ENCODE measurements around the gene ZNF770.

Gene ZNF770

DNA sequence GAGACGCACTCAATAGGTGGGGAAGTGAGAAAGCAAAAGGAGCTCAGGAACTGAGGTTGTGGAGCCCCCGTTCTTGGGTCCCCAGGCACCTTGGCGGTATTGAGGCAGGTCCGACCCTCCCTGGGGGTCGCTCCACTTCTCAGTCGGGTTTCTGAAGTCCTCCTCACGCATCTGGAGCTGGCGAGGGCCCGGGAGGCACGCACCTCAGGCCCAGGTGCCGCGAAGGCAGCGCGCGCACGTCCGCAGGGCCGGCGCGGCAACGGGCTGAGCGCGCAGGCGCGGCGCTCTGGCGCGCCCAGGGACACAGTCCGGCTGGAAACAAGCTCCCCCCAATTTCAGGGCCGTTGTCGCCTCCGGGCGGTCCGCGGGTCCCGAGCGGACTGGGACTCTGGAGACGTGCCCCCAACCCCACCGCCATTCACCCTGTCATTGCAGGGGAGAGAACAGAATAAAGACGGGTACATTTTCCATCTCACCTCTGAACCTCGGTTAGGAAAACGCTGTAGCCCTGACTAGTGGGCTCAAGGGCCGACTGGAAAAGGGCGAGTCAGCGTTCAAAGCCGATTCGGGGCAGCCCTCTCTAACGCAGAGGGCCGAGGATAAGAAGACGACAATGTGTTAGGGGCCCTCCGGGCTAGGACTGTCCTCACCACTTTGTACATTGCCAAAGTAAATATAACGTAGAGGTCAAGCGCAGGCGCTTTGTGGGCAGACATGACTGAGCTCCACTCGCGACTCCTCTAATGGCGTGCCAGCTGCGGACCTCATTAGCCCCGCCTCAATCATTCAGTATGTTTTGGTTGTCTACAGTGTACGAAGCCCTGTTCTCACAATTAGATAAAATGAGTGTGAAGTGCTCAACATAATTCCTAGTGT lies at the start of gene ZNF770:
TSS of gene ZNF770 (minus strand) at position 261 of the 876 bp plus-strand sequence. CDS start 4,853 bp downstream, outside the sequence.
- H3K36me3 ChIP-seq (ENCODE audit: control insufficient read depth, insufficient read depth, low read length): no peaks in the 10 kb centered on the region
- no peaks in the 10 kb centered on the region for H3K27me3 ChIP-seq (ENCODE audit: control insufficient read depth, insufficient read depth, low read length)
- peak within 1 kb of the TSS; percentile 64 for H3K4me3 ChIP-seq (ENCODE audit: low read length)
- H3K27ac ChIP-seq (ENCODE audit: low read length): no peak within 1 kb of the TSS
- DNase-seq (ENCODE audit: low read depth, low spot score): no peak
- no peaks in the 10 kb centered on the region for H3K9me3 ChIP-seq (ENCODE audit: control insufficient read depth, insufficient read depth, low read length)
- H3K4me1 ChIP-seq (ENCODE audit: control insufficient read depth, insufficient read depth, low read length): no peaks in the 10 kb centered on the region
- WGBS (ENCODE audit: insufficient coverage, insufficient read length): no CpG with 5 or more reads among the region's 60 CpGs

GRCh38 chr15:35028235-35028984 lies 40.3 kb upstream of the ZNF770 start:
- H3K27me3 ChIP-seq (ENCODE audit: control insufficient read depth, insufficient read depth, low read length): no peaks in the 10 kb centered on the region
- no peak for DNase-seq (ENCODE audit: low read depth, low spot score)
- WGBS (ENCODE audit: insufficient coverage, insufficient read length): no CpG with 5 or more reads among the region's 6 CpGs
- H3K4me3 ChIP-seq (ENCODE audit: low read length): no peak overlapping the region
- no peaks in the 10 kb centered on the region for H3K4me1 ChIP-seq (ENCODE audit: control insufficient read depth, insufficient read depth, low read length)
- H3K36me3 ChIP-seq (ENCODE audit: control insufficient read depth, insufficient read depth, low read length): no peaks in the 10 kb centered on the region
- no peak overlapping the region for H3K27ac ChIP-seq (ENCODE audit: low read length)
- H3K9me3 ChIP-seq (ENCODE audit: control insufficient read depth, insufficient read depth, low read length): no peaks in the 10 kb centered on the region

GRCh38 chr15:35023804-35024203 lies 35.7 kb upstream of the ZNF770 start:
- H3K9me3 ChIP-seq (ENCODE audit: control insufficient read depth, insufficient read depth, low read length): no peaks in the 10 kb centered on the region
- WGBS (ENCODE audit: insufficient coverage, insufficient read length): no CpG with 5 or more reads among the region's 3 CpGs
- H3K27me3 ChIP-seq (ENCODE audit: control insufficient read depth, insufficient read depth, low read length): no peaks in the 10 kb centered on the region
- H3K4me1 ChIP-seq (ENCODE audit: control insufficient read depth, insufficient read depth, low read length): peaks cover 1% of the 10 kb centered on the region; the same call in 1 of the 2 replicates
- no peak overlapping the region for H3K27ac ChIP-seq (ENCODE audit: low read length)
- no peak for DNase-seq (ENCODE audit: low read depth, low spot score)
- H3K36me3 ChIP-seq (ENCODE audit: control insufficient read depth, insufficient read depth, low read length): no peaks in the 10 kb centered on the region
- no peak overlapping the region for H3K4me3 ChIP-seq (ENCODE audit: low read length)

- peaks cover 5% of the 10 kb centered on the region; the same call in 1 of the 2 replicates for H3K4me1 ChIP-seq (ENCODE audit: control insufficient read depth, insufficient read depth, low read length)
- no peaks in the 10 kb centered on the region for H3K36me3 ChIP-seq (ENCODE audit: control insufficient read depth, insufficient read depth, low read length)
- H3K4me3 ChIP-seq (ENCODE audit: low read length): no peak overlapping the region
- no peaks in the 10 kb centered on the region for H3K27me3 ChIP-seq (ENCODE audit: control insufficient read depth, insufficient read depth, low read length)
- no peak overlapping the region for H3K27ac ChIP-seq (ENCODE audit: low read length)
- WGBS (ENCODE audit: insufficient coverage, insufficient read length): no CpG with 5 or more reads among the region's 6 CpGs
- H3K9me3 ChIP-seq (ENCODE audit: control insufficient read depth, insufficient read depth, low read length): no peaks in the 10 kb centered on the region
- DNase-seq (ENCODE audit: low read depth, low spot score): no peak
Observed at GRCh38 chr15:35020974-35021373, 32.9 kb upstream of the ZNF770 start.

GRCh38 chr15:35019404-35020327 lies 31.6 kb upstream of the ZNF770 start:
- Histone ChIP-seq H3K36me3 (ENCODE audit: control insufficient read depth, insufficient read depth, low read length) (no peaks in the 10 kb centered on the region), H3K9me3 (ENCODE audit: control insufficient read depth, insufficient read depth, low read length) (no peaks in the 10 kb centered on the region), H3K27ac (ENCODE audit: low read length) (no peak overlapping the region), H3K4me3 (ENCODE audit: low read length) (no peak overlapping the region), H3K27me3 (ENCODE audit: control insufficient read depth, insufficient read depth, low read length) (no peaks in the 10 kb centered on the region), H3K4me1 (ENCODE audit: control insufficient read depth, insufficient read depth, low read length) (peaks cover 5% of the 10 kb centered on the region; the same call in 1 of the 2 replicates)
- DNase-seq (ENCODE audit: low read depth, low spot score): no peak
- no CpG with 5 or more reads among the region's 6 CpGs for WGBS (ENCODE audit: insufficient coverage, insufficient read length)

DNA sequence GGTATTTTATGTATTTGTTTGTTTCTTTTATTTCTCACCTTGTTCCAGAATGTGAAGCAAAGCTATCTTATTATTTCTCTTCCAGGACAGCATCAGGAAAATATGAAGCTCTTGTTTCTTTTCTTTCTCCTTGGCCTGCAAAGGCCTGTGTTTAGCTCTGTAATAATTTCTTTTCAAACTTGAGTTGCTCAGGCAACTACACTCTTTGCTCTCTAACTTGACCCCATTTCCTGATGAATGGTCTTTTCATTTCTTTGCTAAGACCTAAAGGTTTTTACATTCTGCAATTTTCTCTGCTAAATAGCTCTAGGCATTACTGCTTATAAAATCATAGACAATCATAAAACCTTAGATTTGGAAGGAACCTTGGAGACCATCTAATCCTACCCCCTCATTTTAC lies 26.2 kb upstream of the ZNF770 start:
- no peak overlapping the region for H3K4me3 ChIP-seq (ENCODE audit: low read length)
- H3K9me3 ChIP-seq (ENCODE audit: control insufficient read depth, insufficient read depth, low read length): no peaks in the 10 kb centered on the region; the same call in 1 of the 2 replicates
- DNase-seq (ENCODE audit: low read depth, low spot score): no peak
- H3K27me3 ChIP-seq (ENCODE audit: control insufficient read depth, insufficient read depth, low read length): no peaks in the 10 kb centered on the region
- H3K36me3 ChIP-seq (ENCODE audit: control insufficient read depth, insufficient read depth, low read length): no peaks in the 10 kb centered on the region
- H3K27ac ChIP-seq (ENCODE audit: low read length): no peak overlapping the region
- peaks cover 3% of the 10 kb centered on the region; the same call in 1 of the 2 replicates for H3K4me1 ChIP-seq (ENCODE audit: control insufficient read depth, insufficient read depth, low read length)

- H3K4me3 ChIP-seq (ENCODE audit: low read length): no peak overlapping the region
- no peaks in the 10 kb centered on the region for H3K36me3 ChIP-seq (ENCODE audit: control insufficient read depth, insufficient read depth, low read length)
- 0 out of 2 replicates have a peak, but pooled peaks cover 2% of the 10 kb centered on the region for H3K4me1 ChIP-seq (ENCODE audit: control insufficient read depth, insufficient read depth, low read length)
- no peak overlapping the region for H3K27ac ChIP-seq (ENCODE audit: low read length)
- 100% methylated on average over 1 of the region's 4 CpGs for whole genome bisulfite sequencing (ENCODE audit: insufficient coverage, insufficient read length)
- no peak for DNase-seq (ENCODE audit: low read depth, low spot score)
- H3K9me3 ChIP-seq (ENCODE audit: control insufficient read depth, insufficient read depth, low read length): no peaks in the 10 kb centered on the region; the same call in 1 of the 2 replicates
- no peaks in the 10 kb centered on the region for H3K27me3 ChIP-seq (ENCODE audit: control insufficient read depth, insufficient read depth, low read length)
Observed at GRCh38 chr15:35013370-35013769, 25.3 kb upstream of the ZNF770 start.

- H3K9me3 ChIP-seq (ENCODE audit: control insufficient read depth, insufficient read depth, low read length): no peaks in the 10 kb centered on the region
Observed at GRCh38 chr15:35007397-35007796, 19.3 kb upstream of the ZNF770 start.

GRCh38 chr15:35005933-35006332 lies 17.8 kb upstream of the ZNF770 start:
- no peaks in the 10 kb centered on the region for H3K36me3 ChIP-seq (ENCODE audit: control insufficient read depth, insufficient read depth, low read length)
- H3K4me1 ChIP-seq (ENCODE audit: control insufficient read depth, insufficient read depth, low read length): no peaks in the 10 kb centered on the region
- no peaks in the 10 kb centered on the region for H3K27me3 ChIP-seq (ENCODE audit: control insufficient read depth, insufficient read depth, low read length)
- WGBS (ENCODE audit: insufficient coverage, insufficient read length): no CpG with 5 or more reads among the region's 6 CpGs
- DNase-seq (ENCODE audit: low read depth, low spot score): no peak
- H3K9me3 ChIP-seq (ENCODE audit: control insufficient read depth, insufficient read depth, low read length): no peaks in the 10 kb centered on the region
- H3K4me3 ChIP-seq (ENCODE audit: low read length): no peak overlapping the region
- no peak overlapping the region for H3K27ac ChIP-seq (ENCODE audit: low read length)

More at GRCh38 chr15:35007397-35007796, 19.3 kb upstream of the ZNF770 start:
- WGBS (ENCODE audit: insufficient coverage, insufficient read length): no CpG with 5 or more reads among the region's 2 CpGs
- Histone ChIP-seq H3K27me3 (ENCODE audit: control insufficient read depth, insufficient read depth, low read length) (no peaks in the 10 kb centered on the region), H3K4me1 (ENCODE audit: control insufficient read depth, insufficient read depth, low read length) (no peaks in the 10 kb centered on the region), H3K4me3 (ENCODE audit: low read length) (no peak overlapping the region), H3K27ac (ENCODE audit: low read length) (no peak overlapping the region), H3K36me3 (ENCODE audit: control insufficient read depth, insufficient read depth, low read length) (no peaks in the 10 kb centered on the region)
- no peak for DNase-seq (ENCODE audit: low read depth, low spot score)

GRCh38 chr15:35003928-35004327 lies 15.8 kb upstream of the ZNF770 start:
- WGBS (ENCODE audit: insufficient coverage, insufficient read length): no CpG with 5 or more reads among the region's 3 CpGs
- no peaks in the 10 kb centered on the region for H3K9me3 ChIP-seq (ENCODE audit: control insufficient read depth, insufficient read depth, low read length)
- no peak overlapping the region for H3K4me3 ChIP-seq (ENCODE audit: low read length)
- H3K27ac ChIP-seq (ENCODE audit: low read length): no peak overlapping the region
- H3K36me3 ChIP-seq (ENCODE audit: control insufficient read depth, insufficient read depth, low read length): no peaks in the 10 kb centered on the region
- H3K27me3 ChIP-seq (ENCODE audit: control insufficient read depth, insufficient read depth, low read length): no peaks in the 10 kb centered on the region
- no peak for DNase-seq (ENCODE audit: low read depth, low spot score)
- peaks cover 2% of the 10 kb centered on the region; the same call in 1 of the 2 replicates for H3K4me1 ChIP-seq (ENCODE audit: control insufficient read depth, insufficient read depth, low read length)

Data from iPS DF 6.9 (cell line).